ENCODE results near the gene PPFIA2. TPM values are rescaled to one million over a fixed set of nuclear protein-coding genes. Genes with fewer than 3 reads are reported as not detected.

Gene PPFIA2
- total and polyA plus RNA-seq, 10 of the 15 experiments (the other 5 are each of a cell fraction or from before 2014, with no cell fraction given), result 0.06 to 0.39 (median 0.18) TPM; not detected in 6

GRCh38 chr12:81417056-81417455 lies 342.1 kb downstream of the PPFIA2 start:
- CTCF ChIA-PET, result no interaction called here
- H3K9ac ChIP-seq (ENCODE audit: control insufficient read depth, insufficient read depth, low read length), result no peak overlapping the region
- POLR2A ChIA-PET, result no interaction called here
- no peaks in the 10 kb centered on the region for H4K20me1 ChIP-seq (ENCODE audit: control insufficient read depth, insufficient read depth)
- WGBS (ENCODE audit: insufficient coverage, insufficient replicate concordance, low lambda C conversion rate, missing lambda C conversion rate), result 6% methylated on average over 3 of the region's 3 CpGs
- in situ Hi-C loops (cut with MboI) (no loop called here), intact Hi-C loops (cut with micrococcal nuclease; ENCODE audit: unreplicated experiment) (no loop called here)
- no peaks in the 10 kb centered on the region for H3K27me3 ChIP-seq (replicated peaks in 1 of 2; ENCODE audit: control insufficient read depth in 2 of 2, insufficient read depth in 2 of 2, low read length in 1 of 2)
- FAIRE-seq (no peak), ATAC-seq (no peak), DNase-seq (ENCODE audit: low read depth, low spot score) (no peak)
- H3K27ac ChIP-seq (ENCODE audit: control insufficient read depth, insufficient read depth), result no peak overlapping the region
- no peaks in the 10 kb centered on the region for H3K36me3 ChIP-seq (ENCODE audit: control insufficient read depth in 2 of 2, insufficient read depth in 2 of 2, low read length in 1 of 2)
- RAD21 ChIA-PET (ENCODE audit: unreplicated experiment), result no interaction called here
- no peaks in the 10 kb centered on the region for H3K9me3 ChIP-seq (replicated peaks; ENCODE audit: control insufficient read depth, insufficient read depth, low read length)
- H3K4me1 ChIP-seq (ENCODE audit: control insufficient read depth, insufficient read depth, low read length), result no peaks in the 10 kb centered on the region
- SMC1A ChIA-PET (ENCODE audit: uncharacterized antibody, unreplicated experiment), result no interaction called here
- no TSS peak for BruUV-seq (replicated peaks)
- TF ChIP-seq MLLT1 (IDR thresholded peaks at IDR 0.05), result no peak
- no peak for TF ChIP-seq NKRF (conservative IDR thresholded peaks at IDR 0.05)
- TF ChIP-seq SUZ12 (IDR thresholded peaks at IDR 0.05; ENCODE audit: unreplicated experiment), result no peak
- no peak for TF ChIP-seq PML (IDR thresholded peaks at IDR 0.05; ENCODE audit: low read length)
- TF ChIP-seq LARP7 (IDR thresholded peaks at IDR 0.05), result no peak
- TF ChIP-seq SREBF2 (IDR thresholded peaks at IDR 0.05; ENCODE audit: low read length), result no peak
- no peak for TF ChIP-seq MTA2 (IDR thresholded peaks at IDR 0.05; ENCODE audit: low read depth)
- TF ChIP-seq BCLAF1 (IDR thresholded peaks at IDR 0.05), result no peak
- TF ChIP-seq USF1 (IDR thresholded peaks at IDR 0.05; ENCODE audit: borderline replicate concordance, extremely low read length, insufficient read depth, low read depth, low read length), result no peak
- no peak for TF ChIP-seq IRF5 (IDR thresholded peaks at IDR 0.05; ENCODE audit: borderline replicate concordance)
- TF ChIP-seq SMAD5 (IDR thresholded peaks at IDR 0.05; ENCODE audit: low read depth), result no peak
- TF ChIP-seq RCOR1 (conservative IDR thresholded peaks at IDR 0.05; ENCODE audit: low read depth, low read length), result no peak
- TF ChIP-seq SMC3 (IDR thresholded peaks at IDR 0.05; ENCODE audit: borderline replicate concordance, low read length), result no peak
- TF ChIP-seq POLR2A (IDR thresholded peaks at IDR 0.05; ENCODE audit: low read depth, low read length), result no peak
- no peak for TF ChIP-seq IRF3 (IDR thresholded peaks at IDR 0.05)
- no peak overlapping the region for H3K4me3 ChIP-seq
- H3K79me2 ChIP-seq (ENCODE audit: control insufficient read depth, insufficient read depth, low read length), result no peaks in the 10 kb centered on the region
- no peak overlapping the region for H2AFZ ChIP-seq (ENCODE audit: control insufficient read depth, low read depth, low read length)
- H3K4me2 ChIP-seq (ENCODE audit: control insufficient read depth, insufficient read depth), result no peak overlapping the region

Data from GM12878 (cell line).